Gastrocnemius medialis (tissue), 4 donors: Measurements from ENCODE around the gene CFAP69. TPM values are rescaled to one million over a fixed set of nuclear protein-coding genes. Genes with fewer than 3 reads are reported as not detected.

Source experiments
- ATAC-seq, 2 donors: fragments of 150-250 bp; one replicate each; pipeline ENCODE4 v1.9.1; 2016
- DNase-seq, 2 donors: peaks; one replicate each; pipeline ENCODE4 v3.0.0-alpha.2; 2019
- H3K27ac ChIP-seq, 4 donors: fragments of 200-600 bp; sonication (generic); 1 replicate in 1 of 4; 2 replicates in 3 of 4; pipeline ENCODE4 v1.5.1; 2016 to 2018; ENCODE audit warnings: mild to moderate bottlenecking in 2 of 4, moderate library complexity in 1 of 4
- H3K27me3 ChIP-seq, 3 donors: fragments of 200-600 bp; sonication (generic) in 2 of 3; 1 replicate in 1 of 3; 2 replicates in 2 of 3; pipeline versions ENCODE4 v1.5.1 to v1.6.0; 2016 to 2019; ENCODE audit warnings: mild to moderate bottlenecking in 1 of 3, moderate library complexity in 1 of 3
- H3K36me3 ChIP-seq, 2 donors: fragments of 200-600 bp; sonication (generic) in 1 of 2; one replicate each; pipeline ENCODE4 v1.5.1; 2017 to 2018
- H3K4me1 ChIP-seq, 2 donors: fragments of 200-600 bp; sonication (generic) in 1 of 2; one replicate each; pipeline ENCODE4 v1.5.1; 2016 to 2017; ENCODE audit warnings: mild to moderate bottlenecking in 2 of 2
- H3K4me3 ChIP-seq, 4 donors: fragments of 200-600 bp; sonication (generic) in 3 of 4; 1 replicate in 1 of 4; 2 replicates in 3 of 4; pipeline ENCODE4 v1.5.1; 2016 to 2019; ENCODE audit warnings: mild to moderate bottlenecking in 2 of 4
- H3K9me3 ChIP-seq, 3 donors: fragments of 200-600 bp; sonication (generic) in 2 of 3; 1 replicate in 1 of 3; 2 replicates in 2 of 3; pipeline ENCODE4 v1.5.1; 2016 to 2019
- POLR2A ChIP-seq, 2 donors: fragments of 450-650 bp; IDR thresholded peaks; one replicate each; pipeline ENCODE4 v1.6.1; 2017; ENCODE audit warnings: antibody characterized with exemption in 2 of 2, mild to moderate bottlenecking in 2 of 2, moderate library complexity in 2 of 2
- in situ Hi-C, 4 donors: fragments of 200-750 bp; cut with MboI; loops; one replicate each; pipeline versions ENCODE4 v1.15.0 to v1.8.0; 2017; ENCODE audit warnings: low sequenced_read_pairs in 4 of 4
- intact Hi-C: fragments of 100-400 bp; cut with DNase I; formaldehyde crosslinking; loops from one replicate; pipeline ENCODE4 v1.15.1; 2023; ENCODE audit warnings: low total_unique reads
- total RNA-seq, 4 donors: library from RNA; depleted of rRNA; stranded (reverse); fragments of >200 nt; gene quantifications; one replicate each; pipeline versions ENCODE4 v1.1.0 to v1.2.3, GENCODE V29; 2016
- TF ChIP-seq, protein P1 (sequence below), 5 experiments: fragments of 450-650 bp in 3 of 5; fragments of 200-600 bp in 2 of 5; sonication (generic) in 2 of 5; IDR thresholded peaks in 4 of 5; conservative IDR thresholded peaks in 1 of 5; 1 replicate in 4 of 5; 2 replicates in 1 of 5; pipeline ENCODE4 v1.5.1; 2016 to 2019; ENCODE audit warnings: antibody characterized with exemption in 5 of 5, mild to moderate bottlenecking in 3 of 5, moderate library complexity in 3 of 5

The CFAP69 gene
- total RNA-seq, 4 donors from 2014 or later, result 0.62 to 4.9 (median 1.6) TPM; not detected in 1

DNA sequence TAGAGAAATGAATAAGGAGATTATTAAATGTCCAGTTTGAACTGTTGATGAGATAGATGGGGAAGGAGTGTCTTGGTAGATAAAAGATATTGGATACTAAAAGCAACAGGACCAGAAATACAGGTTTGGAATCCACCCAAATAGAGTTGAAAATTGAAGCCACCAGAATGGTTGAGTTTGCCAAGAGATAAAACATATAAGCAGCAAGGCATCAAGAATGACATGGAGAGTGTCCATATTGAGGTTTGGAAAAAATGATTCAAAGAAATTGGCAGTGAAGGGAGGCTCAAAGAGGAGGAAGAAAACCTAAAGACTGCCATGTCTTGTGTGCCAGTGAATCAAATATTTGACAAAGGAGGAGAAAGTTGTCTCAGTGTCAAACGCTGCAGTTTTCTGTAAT, 24.2 kb downstream of the CFAP69 start:
- Histone ChIP-seq H3K4me3 (no peak overlapping the region), H3K4me1 (no peaks in the 10 kb centered on the region), H3K27ac (no peak overlapping the region), H3K27me3 (no peaks in the 10 kb centered on the region), H3K36me3 (no peaks in the 10 kb centered on the region), H3K9me3 (no peaks in the 10 kb centered on the region)
- intact Hi-C loops (no loop called here), in situ Hi-C loops (loop anchor here in 1 of 4 donors (25.0 kb wide), 1 partner anchor 107 kb away; the partner anchor contains the start of gene STEAP1)
- TF ChIP-seq POLR2A (IDR thresholded peaks at IDR 0.05), result no peak
- TF ChIP-seq, protein P1, sequence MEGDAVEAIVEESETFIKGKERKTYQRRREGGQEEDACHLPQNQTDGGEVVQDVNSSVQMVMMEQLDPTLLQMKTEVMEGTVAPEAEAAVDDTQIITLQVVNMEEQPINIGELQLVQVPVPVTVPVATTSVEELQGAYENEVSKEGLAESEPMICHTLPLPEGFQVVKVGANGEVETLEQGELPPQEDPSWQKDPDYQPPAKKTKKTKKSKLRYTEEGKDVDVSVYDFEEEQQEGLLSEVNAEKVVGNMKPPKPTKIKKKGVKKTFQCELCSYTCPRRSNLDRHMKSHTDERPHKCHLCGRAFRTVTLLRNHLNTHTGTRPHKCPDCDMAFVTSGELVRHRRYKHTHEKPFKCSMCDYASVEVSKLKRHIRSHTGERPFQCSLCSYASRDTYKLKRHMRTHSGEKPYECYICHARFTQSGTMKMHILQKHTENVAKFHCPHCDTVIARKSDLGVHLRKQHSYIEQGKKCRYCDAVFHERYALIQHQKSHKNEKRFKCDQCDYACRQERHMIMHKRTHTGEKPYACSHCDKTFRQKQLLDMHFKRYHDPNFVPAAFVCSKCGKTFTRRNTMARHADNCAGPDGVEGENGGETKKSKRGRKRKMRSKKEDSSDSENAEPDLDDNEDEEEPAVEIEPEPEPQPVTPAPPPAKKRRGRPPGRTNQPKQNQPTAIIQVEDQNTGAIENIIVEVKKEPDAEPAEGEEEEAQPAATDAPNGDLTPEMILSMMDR (IDR thresholded peaks at IDR 0.05 in 4 of 5, conservative IDR thresholded peaks at IDR 0.05 in 1 of 5), result no peak
- ATAC-seq (no peak), DNase-seq (no peak)

DNA sequence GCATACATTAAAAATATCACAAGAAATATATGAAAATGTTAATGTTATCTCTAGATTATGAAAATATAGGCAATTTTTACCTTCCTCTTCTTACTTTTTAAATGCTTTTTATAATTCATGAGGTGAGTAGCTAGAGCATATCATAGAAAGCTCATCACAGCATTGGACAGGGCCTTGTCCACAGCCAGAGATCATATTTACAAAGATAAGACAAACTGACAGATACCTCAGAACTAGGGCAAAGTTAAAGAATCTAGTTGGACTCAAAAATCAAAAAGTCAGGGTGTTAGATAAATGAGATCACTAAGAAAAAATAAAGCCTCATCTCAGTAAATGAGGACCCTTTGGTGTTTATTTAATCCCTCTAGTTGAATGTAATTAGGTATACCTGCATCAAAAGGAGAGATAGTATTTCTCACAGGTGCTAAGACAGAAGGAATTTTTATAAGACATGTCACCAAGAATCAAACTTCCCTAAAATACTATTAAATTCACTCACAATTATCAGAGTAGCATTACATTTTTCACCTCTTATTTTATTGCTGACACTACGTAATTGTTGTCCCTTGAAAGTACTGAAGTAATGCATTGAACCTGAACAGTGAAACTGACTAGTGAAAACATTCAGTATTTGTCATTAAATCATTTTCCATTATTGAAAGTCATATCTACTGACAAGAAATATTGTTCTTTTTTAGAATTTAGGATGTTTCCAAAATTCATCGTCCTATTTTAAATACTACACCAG, 25.6 kb downstream of the CFAP69 start:
- intact Hi-C loops, result no loop called here
- no peak overlapping the region for H3K27ac ChIP-seq
- H3K4me3 ChIP-seq, result no peak overlapping the region
- no peak for ATAC-seq
- TF ChIP-seq POLR2A (IDR thresholded peaks at IDR 0.05), result no peak
- TF ChIP-seq, protein P1 (IDR thresholded peaks at IDR 0.05 in 4 of 5, conservative IDR thresholded peaks at IDR 0.05 in 1 of 5), result no peak
- H3K9me3 ChIP-seq, result no peaks in the 10 kb centered on the region
- in situ Hi-C loops, result loop anchor here in 1 of 4 donors (25.0 kb wide), 1 partner anchor 108 kb away; the partner anchor contains the start of gene STEAP1
- H3K4me1 ChIP-seq, result no peaks in the 10 kb centered on the region
- no peak for DNase-seq
- H3K36me3 ChIP-seq, result no peaks in the 10 kb centered on the region
- H3K27me3 ChIP-seq, result no peaks in the 10 kb centered on the region

DNA sequence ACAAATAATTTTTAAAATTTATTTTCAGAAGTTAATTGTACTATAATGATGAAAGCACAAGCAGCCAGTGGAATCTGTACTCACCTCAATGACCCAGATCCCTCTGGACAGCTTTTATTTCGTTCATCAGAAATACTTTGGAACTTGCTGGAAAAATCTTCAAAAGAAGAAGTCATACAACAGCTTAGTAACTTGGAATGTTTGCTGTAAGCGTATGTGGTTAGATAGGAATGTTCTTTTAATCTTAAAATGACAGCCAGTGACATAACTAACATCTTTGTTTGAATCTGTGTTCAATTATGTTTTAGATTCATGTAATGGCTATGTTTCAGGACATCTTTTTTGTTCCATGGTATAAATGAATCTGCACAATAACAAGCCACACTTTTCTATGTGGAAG, 26.8 kb downstream of the CFAP69 start:
- in situ Hi-C loops, result loop anchor here in 1 of 4 donors (25.0 kb wide), 1 partner anchor 109 kb away; the partner anchor contains the start of gene STEAP1
- ATAC-seq, result no peak
- TF ChIP-seq, protein P1 (IDR thresholded peaks at IDR 0.05 in 4 of 5, conservative IDR thresholded peaks at IDR 0.05 in 1 of 5), result no peak
- TF ChIP-seq POLR2A (IDR thresholded peaks at IDR 0.05), result no peak

DNA sequence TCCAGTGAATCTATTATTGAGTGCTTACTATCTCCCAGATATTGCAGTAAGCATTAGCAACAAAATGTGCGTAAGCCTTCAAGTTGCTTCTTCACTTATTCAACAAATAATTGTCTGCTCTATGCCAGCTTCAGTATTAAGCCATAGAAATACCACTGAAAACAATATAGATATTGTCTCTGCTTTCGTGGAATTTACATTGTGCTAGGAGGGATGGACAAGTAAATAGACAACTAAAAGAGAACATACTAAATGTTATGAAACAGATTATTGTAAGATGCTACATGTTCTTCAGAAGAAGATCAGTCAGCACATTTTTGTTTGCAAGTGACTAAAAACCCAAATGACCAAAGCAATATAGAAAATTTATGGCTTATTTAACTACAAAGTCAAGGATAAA, 27.3 kb downstream of the CFAP69 start:
- no peaks in the 10 kb centered on the region for H3K4me1 ChIP-seq
- in situ Hi-C loops, result loop anchor here in 1 of 4 donors (25.0 kb wide), 1 partner anchor 110 kb away; the partner anchor contains the start of gene STEAP1
- H3K9me3 ChIP-seq, result no peaks in the 10 kb centered on the region
- DNase-seq (no peak), ATAC-seq (no peak)
- no peaks in the 10 kb centered on the region for H3K27me3 ChIP-seq
- no peak overlapping the region for H3K4me3 ChIP-seq
- no peak overlapping the region for H3K27ac ChIP-seq
- intact Hi-C loops, result no loop called here
- no peaks in the 10 kb centered on the region for H3K36me3 ChIP-seq
- TF ChIP-seq, protein P1 (IDR thresholded peaks at IDR 0.05 in 4 of 5, conservative IDR thresholded peaks at IDR 0.05 in 1 of 5), result no peak
- no peak for TF ChIP-seq POLR2A (IDR thresholded peaks at IDR 0.05)

More for the DNA sequence above, 26.8 kb downstream of the CFAP69 start:
- no peak overlapping the region for H3K4me3 ChIP-seq
- H3K4me1 ChIP-seq, result no peaks in the 10 kb centered on the region
- intact Hi-C loops, result no loop called here
- no peaks in the 10 kb centered on the region for H3K9me3 ChIP-seq
- no peaks in the 10 kb centered on the region for H3K36me3 ChIP-seq
- H3K27me3 ChIP-seq, result no peaks in the 10 kb centered on the region
- H3K27ac ChIP-seq, result no peak overlapping the region
- DNase-seq, result no peak
